ENCODE data around the gene RHOBTB3. TPM values are rescaled to one million over a fixed set of nuclear protein-coding genes. Genes with fewer than 3 reads are reported as not detected.

The RHOBTB3 gene
- total RNA-seq, 4 donors from 2014 or later, result 31.0 to 74.2 (median 46.3) TPM

DNA sequence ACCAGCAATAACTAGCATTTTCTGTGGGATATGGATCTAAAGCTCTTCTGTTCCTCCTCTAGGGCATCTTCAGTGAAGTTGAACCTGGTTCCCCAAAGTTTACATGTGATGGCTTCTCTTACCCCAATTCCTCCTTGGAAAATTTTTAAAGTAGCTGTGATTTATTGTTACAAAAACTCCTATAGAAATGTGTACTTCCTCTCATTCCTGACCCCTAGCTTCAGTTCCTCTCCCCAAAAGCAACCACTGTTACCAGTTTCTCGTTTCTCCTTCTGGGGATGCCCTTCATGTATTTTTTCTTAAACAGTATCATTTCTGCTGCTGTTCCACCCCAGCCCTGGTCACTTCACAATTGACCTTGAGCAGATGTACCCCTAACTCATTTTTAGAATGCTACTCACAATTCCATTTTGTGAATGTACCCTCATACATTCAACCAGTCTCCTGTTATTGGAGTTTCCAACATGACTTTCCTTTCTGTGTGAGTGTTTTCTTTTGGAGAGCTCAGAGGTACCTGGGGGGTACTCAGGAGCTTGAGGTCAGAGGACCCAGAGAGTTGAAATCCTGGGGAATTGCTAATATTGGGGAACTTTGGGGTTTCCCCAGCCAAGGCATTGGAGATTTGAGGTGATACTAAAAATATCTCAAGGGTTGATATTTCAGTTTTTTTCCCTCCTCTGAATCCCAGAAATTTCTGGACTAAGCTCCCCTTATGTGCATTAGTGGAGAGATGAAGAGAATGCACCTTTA is 110.0 kb downstream of the RHOBTB3 start:
- H3K27me3 ChIP-seq, result no peaks in the 10 kb centered on the region
- H3K36me3 ChIP-seq, result no peaks in the 10 kb centered on the region
- no peak for DNase-seq (ENCODE audit: low spot score in 2 of 2)
- H3K9me3 ChIP-seq, result no peaks in the 10 kb centered on the region
- 89% methylated on average over 1 of the region's 1 CpG for WGBS
- TF ChIP-seq, protein P1, sequence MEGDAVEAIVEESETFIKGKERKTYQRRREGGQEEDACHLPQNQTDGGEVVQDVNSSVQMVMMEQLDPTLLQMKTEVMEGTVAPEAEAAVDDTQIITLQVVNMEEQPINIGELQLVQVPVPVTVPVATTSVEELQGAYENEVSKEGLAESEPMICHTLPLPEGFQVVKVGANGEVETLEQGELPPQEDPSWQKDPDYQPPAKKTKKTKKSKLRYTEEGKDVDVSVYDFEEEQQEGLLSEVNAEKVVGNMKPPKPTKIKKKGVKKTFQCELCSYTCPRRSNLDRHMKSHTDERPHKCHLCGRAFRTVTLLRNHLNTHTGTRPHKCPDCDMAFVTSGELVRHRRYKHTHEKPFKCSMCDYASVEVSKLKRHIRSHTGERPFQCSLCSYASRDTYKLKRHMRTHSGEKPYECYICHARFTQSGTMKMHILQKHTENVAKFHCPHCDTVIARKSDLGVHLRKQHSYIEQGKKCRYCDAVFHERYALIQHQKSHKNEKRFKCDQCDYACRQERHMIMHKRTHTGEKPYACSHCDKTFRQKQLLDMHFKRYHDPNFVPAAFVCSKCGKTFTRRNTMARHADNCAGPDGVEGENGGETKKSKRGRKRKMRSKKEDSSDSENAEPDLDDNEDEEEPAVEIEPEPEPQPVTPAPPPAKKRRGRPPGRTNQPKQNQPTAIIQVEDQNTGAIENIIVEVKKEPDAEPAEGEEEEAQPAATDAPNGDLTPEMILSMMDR (IDR thresholded peaks at IDR 0.05), result no peak
- TF ChIP-seq POLR2A (IDR thresholded peaks at IDR 0.05) (no peak), POLR2AphosphoS5 (IDR thresholded peaks at IDR 0.05) (no peak), EP300 (IDR thresholded peaks at IDR 0.05) (no peak)
- peaks cover 36% of the 10 kb centered on the region for H3K4me1 ChIP-seq
- H3K27ac ChIP-seq, result peak overlapping the region; percentile 69
- no peak overlapping the region for H3K4me3 ChIP-seq

GRCh38 chr5:95841914-95842812 is 111.0 kb downstream of the RHOBTB3 start:
- 72% methylated on average over 8 of the region's 8 CpGs for WGBS
- Histone ChIP-seq H3K9me3 (no peaks in the 10 kb centered on the region), H3K27me3 (no peaks in the 10 kb centered on the region), H3K4me1 (peaks cover 34% of the 10 kb centered on the region), H3K36me3 (no peaks in the 10 kb centered on the region), H3K27ac (peak overlapping the region; percentile 69), H3K4me3 (no peak overlapping the region)
- DNase-seq (ENCODE audit: low spot score in 2 of 2), result peak in 1 of 2 donors; percentile 82
- TF ChIP-seq POLR2AphosphoS5 (IDR thresholded peaks at IDR 0.05), result peak; percentile 2 to 93 (median 90)
- TF ChIP-seq, protein P1 (IDR thresholded peaks at IDR 0.05), result no peak

DNA sequence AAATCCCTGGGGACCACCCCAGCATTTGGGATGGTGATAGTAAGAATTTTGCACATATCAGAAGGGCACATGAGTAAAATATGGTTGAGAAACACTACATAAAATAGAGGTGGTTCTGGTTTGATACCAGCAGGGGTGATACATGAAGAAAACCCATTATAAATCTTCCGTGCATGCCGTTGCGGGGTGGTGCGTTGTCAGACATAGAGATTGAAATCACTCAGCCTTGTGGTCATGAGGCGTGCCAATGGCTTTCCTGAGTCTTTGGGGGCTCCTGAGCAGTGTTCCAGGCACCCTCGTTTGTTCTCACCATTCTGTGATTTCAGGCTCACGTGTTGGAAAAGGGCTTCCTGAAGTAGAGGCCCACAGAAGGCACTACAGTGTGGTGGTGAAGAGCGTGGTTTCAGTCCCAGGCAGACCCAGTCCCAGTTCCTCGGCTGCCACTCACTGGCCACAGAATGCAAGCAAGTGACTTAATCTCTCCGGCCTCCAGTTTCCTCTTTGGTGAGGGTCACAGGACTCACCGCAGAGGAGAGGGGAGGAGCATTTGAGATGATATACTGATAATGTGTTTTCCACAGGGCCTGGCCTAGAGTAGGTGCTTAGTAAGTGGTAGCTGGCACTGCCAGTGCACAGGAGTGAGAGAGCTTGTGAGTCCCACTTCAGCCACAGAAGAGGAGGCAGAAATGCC is 111.9 kb downstream of the RHOBTB3 start:
- Histone ChIP-seq H3K27ac (peak overlapping the region; percentile 69), H3K4me3 (no peak overlapping the region), H3K4me1 (peaks cover 34% of the 10 kb centered on the region), H3K27me3 (no peaks in the 10 kb centered on the region), H3K9me3 (no peaks in the 10 kb centered on the region), H3K36me3 (no peaks in the 10 kb centered on the region)
- TF ChIP-seq POLR2A (IDR thresholded peaks at IDR 0.05) (no peak), POLR2AphosphoS5 (IDR thresholded peaks at IDR 0.05) (no peak), EP300 (IDR thresholded peaks at IDR 0.05) (no peak)
- TF ChIP-seq, protein P1 (IDR thresholded peaks at IDR 0.05), result no peak
- DNase-seq (ENCODE audit: low spot score in 2 of 2), result peak in 1 of 2 donors; percentile 67
- 71% methylated on average over 11 of the region's 11 CpGs for WGBS

DNA sequence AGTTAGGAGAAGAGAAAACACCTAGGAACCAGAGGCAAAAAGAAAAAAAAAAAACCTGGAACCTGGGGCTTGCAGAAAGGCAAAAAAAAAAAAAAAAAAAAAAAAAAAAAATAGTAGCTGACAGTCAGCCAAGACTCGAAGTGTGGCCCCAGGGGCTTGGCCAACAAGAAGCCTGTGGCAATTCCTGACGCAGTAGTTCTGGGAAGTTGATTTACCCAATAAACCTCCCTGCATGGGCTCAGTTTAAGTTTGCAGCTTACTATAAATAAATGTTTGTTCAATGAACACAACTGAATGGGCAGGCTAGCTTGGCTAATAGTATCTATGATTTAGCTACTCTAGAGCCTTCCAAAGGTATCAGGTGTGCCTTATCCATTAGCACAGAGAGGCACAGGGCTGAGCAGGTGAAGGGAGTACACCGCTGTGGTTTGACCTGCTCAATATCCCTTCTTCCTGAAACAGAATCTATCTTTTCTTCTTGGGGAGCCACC is 112.6 kb downstream of the RHOBTB3 start:
- 41% methylated on average over 3 of the region's 3 CpGs for WGBS
- Histone ChIP-seq H3K36me3 (no peaks in the 10 kb centered on the region), H3K9me3 (no peaks in the 10 kb centered on the region), H3K27ac (peak overlapping the region; percentile 11), H3K27me3 (no peaks in the 10 kb centered on the region), H3K4me3 (no peak overlapping the region), H3K4me1 (peaks cover 34% of the 10 kb centered on the region)
- no peak for TF ChIP-seq POLR2A (IDR thresholded peaks at IDR 0.05)
- no peak for TF ChIP-seq EP300 (IDR thresholded peaks at IDR 0.05)
- no peak for TF ChIP-seq POLR2AphosphoS5 (IDR thresholded peaks at IDR 0.05)
- TF ChIP-seq, protein P1 (IDR thresholded peaks at IDR 0.05), result no peak
- DNase-seq (ENCODE audit: low spot score in 2 of 2), result no peak

Data from suprapubic skin (tissue), 4 donors.